ENCODE results near the gene STARD8.

DNA sequence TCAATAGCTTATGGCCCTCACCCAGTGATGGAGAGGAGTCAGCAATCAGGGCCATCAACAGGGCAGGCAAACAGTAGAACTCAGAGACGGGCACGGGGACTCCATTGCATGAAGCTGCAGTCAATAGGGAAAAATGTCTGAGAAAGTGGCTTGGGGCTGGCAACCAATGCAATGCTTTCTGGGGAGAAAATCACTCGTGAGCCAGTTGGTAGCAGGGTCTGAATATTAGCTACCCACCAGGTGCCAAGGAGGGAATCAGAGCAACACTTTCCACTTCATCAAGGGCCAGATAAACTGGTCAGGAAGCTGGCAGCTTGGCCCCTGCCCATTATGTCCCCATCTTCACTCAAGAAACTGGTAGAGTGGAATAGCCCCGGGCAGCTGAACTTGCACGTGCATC lies 80.7 kb downstream of the STARD8 start:
- TF ChIP-seq ZNF565 (CRISPR knock-in tag; conservative IDR thresholded peaks at IDR 0.05; ENCODE audit: low read depth) (no peak), RARB (CRISPR knock-in tag; IDR thresholded peaks at IDR 0.05) (no peak), ARNTL (CRISPR knock-in tag; IDR thresholded peaks at IDR 0.05; ENCODE audit: borderline replicate concordance, low read depth) (no peak), ZNF70 (CRISPR knock-in tag; IDR thresholded peaks at IDR 0.05) (no peak), SNAI2 (CRISPR knock-in tag; IDR thresholded peaks at IDR 0.05) (no peak), OSR1 (CRISPR knock-in tag; IDR thresholded peaks at IDR 0.05) (no peak), ZC3H10 (CRISPR knock-in tag; IDR thresholded peaks at IDR 0.05) (no peak), ISL1 (CRISPR knock-in tag; IDR thresholded peaks at IDR 0.05) (no peak), POU6F1 (CRISPR knock-in tag; IDR thresholded peaks at IDR 0.05; ENCODE audit: borderline replicate concordance, low read depth) (no peak), ZFP3 (CRISPR knock-in tag; IDR thresholded peaks at IDR 0.05) (no peak), BACH2 (CRISPR knock-in tag; IDR thresholded peaks at IDR 0.05; ENCODE audit: borderline replicate concordance) (no peak), GLIS3 (CRISPR knock-in tag; IDR thresholded peaks at IDR 0.05) (no peak)
- TF ChIP-seq, protein P1, sequence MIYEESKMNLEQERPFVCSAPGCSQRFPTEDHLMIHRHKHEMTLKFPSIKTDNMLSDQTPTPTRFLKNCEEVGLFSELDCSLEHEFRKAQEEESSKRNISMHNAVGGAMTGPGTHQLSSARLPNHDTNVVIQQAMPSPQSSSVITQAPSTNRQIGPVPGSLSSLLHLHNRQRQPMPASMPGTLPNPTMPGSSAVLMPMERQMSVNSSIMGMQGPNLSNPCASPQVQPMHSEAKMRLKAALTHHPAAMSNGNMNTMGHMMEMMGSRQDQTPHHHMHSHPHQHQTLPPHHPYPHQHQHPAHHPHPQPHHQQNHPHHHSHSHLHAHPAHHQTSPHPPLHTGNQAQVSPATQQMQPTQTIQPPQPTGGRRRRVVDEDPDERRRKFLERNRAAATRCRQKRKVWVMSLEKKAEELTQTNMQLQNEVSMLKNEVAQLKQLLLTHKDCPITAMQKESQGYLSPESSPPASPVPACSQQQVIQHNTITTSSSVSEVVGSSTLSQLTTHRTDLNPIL (CRISPR knock-in tag; IDR thresholded peaks at IDR 0.05; ENCODE audit: low read depth), result no peak
- TF ChIP-seq, protein P2, sequence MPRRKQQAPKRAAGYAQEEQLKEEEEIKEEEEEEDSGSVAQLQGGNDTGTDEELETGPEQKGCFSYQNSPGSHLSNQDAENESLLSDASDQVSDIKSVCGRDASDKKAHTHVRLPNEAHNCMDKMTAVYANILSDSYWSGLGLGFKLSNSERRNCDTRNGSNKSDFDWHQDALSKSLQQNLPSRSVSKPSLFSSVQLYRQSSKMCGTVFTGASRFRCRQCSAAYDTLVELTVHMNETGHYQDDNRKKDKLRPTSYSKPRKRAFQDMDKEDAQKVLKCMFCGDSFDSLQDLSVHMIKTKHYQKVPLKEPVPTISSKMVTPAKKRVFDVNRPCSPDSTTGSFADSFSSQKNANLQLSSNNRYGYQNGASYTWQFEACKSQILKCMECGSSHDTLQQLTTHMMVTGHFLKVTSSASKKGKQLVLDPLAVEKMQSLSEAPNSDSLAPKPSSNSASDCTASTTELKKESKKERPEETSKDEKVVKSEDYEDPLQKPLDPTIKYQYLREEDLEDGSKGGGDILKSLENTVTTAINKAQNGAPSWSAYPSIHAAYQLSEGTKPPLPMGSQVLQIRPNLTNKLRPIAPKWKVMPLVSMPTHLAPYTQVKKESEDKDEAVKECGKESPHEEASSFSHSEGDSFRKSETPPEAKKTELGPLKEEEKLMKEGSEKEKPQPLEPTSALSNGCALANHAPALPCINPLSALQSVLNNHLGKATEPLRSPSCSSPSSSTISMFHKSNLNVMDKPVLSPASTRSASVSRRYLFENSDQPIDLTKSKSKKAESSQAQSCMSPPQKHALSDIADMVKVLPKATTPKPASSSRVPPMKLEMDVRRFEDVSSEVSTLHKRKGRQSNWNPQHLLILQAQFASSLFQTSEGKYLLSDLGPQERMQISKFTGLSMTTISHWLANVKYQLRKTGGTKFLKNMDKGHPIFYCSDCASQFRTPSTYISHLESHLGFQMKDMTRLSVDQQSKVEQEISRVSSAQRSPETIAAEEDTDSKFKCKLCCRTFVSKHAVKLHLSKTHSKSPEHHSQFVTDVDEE (CRISPR knock-in tag; IDR thresholded peaks at IDR 0.05), result no peak
